Epidermal melanocyte (primary cell): Measurements from ENCODE around the gene CNIH3.

Experiments
- DNase-seq: peaks from one replicate; pipeline ENCODE4 v3.0.0; 2011; ENCODE audit warnings: low spot score; ENCODE audit not compliant: insufficient read length

CNIH3 gene

DNA sequence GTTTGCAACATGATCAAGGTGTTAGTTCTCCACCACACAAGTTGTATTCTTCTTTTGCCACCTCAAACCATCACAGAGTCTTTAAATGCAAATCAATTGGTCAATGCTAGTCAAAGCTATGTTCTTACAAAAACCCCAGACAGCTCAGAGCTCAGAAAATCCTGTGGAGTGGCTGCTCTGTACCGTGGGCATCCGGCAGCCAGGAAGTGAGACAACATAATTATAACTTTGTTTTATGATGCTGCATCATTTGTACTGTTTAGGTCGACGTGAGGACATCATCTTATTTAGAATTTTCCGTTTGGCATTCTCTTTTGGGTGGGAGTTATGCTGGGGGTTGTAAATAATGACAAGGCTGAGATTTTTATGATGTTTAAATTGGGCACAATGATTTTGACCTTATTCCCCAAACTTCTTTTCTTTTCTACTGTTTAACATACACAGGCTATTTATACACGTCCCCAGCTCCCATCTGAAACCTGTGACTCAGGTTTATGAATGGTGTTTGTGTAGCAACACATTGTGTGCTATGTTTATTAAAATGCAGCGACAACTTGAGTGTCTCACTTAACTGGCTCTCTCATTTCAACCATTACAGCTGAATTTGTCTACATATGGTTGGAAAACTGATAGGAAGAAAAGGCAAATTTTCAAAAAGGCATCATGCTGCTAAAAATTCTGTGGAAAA is 124.0 kb downstream of the CNIH3 start:
- no peak for DNase-seq

DNA sequence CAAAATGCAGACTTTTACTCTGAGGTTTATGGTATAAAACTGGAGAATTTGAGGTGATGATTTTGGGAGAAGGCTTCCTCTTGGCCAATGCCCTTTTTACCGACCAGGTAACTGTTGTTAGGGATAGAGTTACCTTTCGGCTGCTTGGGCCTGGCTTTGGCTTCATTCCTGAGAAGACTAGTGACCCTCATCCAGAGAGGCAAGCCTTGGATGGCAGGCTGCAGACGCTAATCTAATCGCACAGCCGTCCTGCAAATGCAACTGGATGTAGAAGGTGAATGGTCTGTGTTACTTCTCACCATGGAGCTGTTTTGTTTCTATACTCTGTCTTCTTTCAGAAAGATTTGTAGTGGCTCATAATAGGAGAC is 124.6 kb downstream of the CNIH3 start:
- no peak for DNase-seq

DNA sequence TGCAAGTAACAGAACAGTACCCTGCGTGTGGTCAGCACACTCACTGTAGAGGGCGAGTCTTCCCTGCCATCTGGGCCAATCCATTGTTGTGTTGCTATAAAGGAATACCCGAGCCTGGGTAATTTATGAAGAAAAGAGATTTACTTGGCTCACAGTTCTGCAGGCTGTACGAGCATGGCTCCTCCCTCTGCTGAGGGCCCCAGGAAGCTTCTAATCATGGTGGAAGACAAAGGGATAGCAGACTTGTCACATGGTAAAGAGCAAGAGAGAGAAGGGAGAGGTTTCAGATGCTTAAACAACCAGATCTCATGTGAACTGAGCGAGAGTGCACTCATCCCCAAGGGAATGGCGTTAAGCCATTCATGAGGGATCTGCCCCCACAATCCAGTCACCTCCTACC is 126.2 kb downstream of the CNIH3 start:
- DNase-seq: no peak

DNA sequence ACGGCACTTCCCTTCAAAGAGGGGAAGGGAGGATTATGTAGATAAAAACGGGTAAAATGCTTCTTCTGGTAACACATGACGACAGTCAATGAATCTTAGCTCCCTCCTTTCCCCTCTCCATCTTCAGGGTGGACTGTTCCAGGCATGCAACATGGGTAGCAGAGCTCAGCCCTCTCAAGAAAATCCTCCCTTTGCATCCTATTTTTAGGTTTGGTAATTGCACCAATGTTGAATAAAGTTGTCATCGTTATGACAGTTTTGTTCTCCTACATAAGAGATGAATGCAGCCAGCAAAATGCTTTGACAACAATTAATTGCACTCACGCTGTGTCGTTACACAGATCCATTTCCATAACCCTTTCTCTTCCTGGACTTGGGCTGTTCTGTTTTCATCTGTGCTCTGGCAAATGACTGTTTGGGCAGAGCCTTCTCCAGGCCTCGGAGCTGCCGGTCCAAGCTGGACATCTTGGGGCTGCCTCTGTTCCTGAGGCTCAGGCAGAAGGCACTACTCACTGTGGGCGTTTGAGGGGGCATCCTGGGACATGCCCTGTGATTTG is 127.6 kb downstream of the CNIH3 start:
- DNase-seq: no peak

DNA sequence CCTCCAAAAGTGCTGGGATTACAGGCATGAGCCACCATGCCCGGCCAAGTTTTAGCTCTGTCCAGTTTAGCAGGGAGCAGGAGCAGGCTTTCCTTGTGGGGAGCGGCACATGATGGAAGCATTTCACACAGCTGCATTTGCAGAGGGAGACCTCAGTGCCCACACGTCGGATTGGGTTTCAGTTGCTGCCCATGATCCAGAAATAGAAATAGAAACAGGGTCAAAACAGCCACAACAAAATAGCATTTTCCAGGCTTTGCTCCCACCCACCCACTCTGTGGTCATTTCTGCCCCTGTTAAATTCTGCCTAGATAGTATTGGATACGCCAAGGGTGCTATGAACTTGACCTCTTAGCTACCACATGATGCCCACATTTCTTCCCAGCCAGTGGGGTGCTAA is 128.4 kb downstream of the CNIH3 start:
- DNase-seq: no peak

DNA sequence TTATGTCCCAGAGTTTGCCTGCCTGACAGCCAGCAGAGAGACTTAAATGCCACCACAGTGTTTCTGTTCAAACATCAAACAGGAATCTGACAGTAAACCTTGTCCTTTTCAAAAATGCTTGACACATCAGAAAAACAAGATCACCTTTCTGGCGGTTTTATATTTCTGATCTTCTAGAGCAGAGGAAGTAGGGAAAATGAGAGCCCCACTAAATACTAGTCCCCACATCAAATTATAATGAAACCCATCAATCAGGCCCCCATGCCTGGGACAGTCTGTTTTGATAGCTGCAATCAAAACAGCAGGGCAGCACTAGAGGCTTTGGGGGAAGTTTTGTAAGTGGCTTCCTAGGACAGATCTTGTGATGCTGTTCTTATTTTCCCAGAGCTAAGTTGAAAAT is 129.3 kb downstream of the CNIH3 start:
- DNase-seq: no peak

DNA sequence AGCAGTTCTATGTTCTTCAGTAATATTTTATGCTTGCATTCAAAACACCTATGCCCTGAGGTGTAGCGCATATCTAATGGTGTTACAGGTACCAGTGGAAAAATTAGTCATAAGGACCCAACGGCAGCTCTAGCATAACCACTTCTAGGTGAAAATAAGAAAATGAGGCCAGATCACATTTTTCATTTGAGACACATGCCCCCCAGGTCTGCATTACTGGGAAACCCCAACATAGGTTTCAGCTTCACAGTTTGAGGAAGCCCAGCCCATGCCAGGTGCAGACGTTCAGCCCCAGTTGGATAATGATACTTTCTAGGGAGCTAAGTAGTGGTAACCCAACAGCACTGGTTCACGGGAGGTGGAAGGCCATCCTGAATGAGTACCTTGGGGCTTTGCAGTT is 129.8 kb downstream of the CNIH3 start:
- no peak for DNase-seq

DNA sequence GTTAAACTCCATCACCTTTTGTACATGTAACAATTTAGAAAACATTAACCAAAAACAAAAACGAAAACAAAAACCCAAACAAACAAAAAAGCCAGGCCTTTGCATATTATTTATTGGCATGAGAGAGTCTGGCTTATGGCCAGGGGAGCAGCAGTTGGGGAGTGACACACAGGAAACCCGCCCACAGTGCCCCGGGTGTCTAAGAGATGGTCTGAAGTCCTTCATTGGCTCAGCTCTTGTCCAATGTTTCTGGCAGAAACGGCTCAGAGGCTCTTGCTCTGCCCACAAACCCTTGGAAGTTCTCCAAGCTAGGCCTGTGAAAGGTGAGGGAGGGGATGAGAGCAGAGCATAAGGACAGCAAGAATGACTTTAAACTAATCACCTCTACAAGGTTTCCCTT is 131.5 kb downstream of the CNIH3 start:
- DNase-seq: peak; percentile 37

DNA sequence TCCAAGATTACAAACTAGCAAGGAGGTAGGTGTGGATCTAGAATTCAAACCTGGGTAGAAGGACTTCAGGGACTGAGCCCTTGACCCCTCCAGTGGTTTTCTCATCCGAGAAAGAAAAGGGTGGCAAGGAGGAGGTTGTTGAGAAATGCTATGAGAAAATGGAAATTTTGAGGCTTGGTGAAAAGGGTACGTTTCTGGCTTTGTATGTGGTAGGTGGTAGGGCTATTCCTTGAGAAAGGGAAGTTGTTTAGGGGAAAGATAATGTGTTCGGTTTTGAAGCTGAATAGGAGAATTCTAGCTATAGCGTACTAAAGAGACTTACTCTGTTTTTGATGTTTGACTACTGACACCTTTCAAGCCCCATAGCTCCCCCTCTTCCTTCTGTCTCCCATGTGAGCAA is 133.8 kb downstream of the CNIH3 start:
- no peak for DNase-seq

DNA sequence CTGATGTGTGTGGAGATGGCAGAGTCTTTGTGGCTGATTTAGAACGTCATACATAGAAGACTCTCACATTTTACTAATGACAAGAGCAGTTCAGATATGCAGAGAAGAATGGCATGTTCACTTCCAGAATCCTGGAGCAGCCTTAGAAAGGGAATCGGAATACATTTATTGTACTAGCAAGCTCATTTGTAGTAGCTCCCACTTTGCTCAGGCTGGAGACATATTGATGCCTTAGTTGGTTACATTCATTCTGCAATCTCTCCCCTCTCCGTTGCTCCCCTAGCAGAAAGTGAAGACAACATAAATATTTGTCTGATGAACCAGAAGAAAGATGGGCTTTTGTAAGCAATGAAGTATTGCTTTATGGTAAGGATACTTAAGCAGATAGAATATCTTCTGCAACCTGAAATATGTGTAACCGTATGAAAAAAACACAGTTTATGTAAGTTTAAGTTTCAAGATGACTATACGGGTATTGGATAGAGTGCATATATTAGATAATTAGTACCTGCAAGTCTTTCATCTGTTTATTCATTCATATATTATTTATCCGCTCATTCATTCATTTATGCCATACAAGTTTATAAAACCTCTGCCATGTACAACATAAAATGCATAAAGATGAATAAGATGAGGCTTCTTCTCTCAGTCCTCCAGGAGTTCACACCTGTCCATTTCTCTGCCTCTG is 135.7 kb downstream of the CNIH3 start:
- DNase-seq: no peak

DNA sequence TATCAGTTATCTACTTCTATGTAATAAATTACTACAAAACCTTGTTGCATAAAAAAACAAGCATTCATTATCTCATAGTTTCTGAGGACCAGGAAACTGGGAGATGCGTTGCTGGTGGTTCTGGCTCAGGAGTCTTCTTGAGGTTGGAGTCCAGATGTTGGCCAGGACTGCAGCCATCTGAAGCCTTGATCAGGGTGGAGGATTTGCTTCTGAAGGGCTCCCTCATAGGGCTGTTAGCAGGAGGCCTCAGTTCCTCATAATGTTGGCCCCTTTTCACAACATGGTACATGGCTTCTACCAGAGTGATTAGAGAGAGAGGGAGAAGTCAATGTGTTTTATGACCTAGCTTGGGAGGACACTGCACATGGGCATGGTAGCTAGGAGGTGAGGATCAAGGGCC is 137.4 kb downstream of the CNIH3 start:
- no peak for DNase-seq

DNA sequence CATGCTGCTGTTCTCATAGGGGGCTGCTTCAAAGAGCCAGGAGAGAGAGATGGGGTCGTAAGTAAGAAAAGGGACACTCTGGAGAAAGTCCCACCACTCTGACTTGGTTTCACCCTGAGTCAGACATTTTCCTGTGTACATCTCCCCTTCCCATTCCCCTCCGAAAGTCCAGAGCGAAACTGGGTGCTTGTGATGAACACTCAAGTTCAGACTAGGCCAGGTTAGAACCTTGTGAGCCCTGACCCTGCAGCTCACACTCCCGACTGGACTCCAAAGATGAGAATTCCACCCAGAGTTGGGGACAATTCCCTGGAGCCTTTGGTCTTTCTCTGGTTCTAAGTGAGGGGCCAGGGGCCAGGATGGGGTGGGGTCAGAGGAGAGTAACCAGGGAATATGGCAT is 139.5 kb downstream of the CNIH3 start:
- no peak for DNase-seq

DNA sequence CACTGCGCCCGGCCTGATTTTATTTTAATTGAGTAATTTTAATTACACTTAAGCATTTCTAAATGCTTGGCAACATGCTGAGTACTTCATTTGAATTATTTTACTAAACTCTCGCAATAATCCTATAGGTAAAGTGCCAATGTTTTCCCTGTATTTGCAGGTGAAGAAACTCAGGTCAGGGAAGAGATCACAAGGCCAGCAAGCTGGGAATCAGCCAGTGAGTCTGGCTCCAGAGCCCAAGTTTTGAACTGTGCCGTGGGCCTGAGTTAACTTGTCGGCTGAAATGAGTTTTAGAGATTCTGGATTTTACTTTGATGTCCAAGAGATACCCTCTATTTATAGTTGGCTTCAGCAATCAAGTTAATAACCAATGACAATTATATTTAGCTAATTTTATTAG is 141.4 kb downstream of the CNIH3 start:
- no peak for DNase-seq

DNA sequence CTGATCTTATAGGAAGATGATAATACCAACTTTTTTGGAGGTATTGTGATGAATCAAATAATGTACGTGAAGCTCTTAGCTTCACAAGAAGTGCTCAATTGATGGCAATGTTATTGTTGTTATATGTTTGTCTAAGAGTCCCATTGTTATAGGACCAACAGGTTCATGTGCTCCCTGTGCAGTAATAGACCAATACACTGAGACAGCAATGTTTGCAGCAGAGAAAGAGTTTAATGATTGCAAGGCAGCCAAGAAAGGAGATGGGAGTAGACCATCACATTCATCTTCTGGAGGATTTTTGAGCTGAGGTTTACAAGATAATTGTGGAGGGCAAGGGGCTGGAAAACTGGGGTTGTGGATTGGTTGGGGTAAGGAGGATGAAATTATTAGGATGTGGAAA is 143.0 kb downstream of the CNIH3 start:
- DNase-seq: no peak

DNA sequence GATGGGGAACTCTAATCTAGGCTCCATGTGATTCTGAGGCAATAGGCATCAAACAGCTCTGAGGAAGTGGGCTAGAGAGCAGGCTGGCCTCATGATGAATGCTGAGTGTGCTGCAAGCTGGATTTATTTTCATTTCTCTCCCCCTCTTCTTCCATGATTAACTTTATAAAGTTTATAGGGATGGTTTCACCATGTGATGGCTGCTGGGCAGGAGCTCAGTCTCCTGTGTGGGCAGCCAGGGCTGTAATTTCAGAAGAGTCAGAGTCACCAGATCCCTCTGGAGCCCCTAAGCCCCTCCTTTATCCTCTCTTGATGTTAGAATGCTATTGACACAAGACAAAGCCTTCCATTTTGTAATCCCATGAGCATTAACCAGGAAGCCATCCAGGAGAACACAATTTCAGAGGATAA is 143.6 kb downstream of the CNIH3 start:
- no peak for DNase-seq

DNA sequence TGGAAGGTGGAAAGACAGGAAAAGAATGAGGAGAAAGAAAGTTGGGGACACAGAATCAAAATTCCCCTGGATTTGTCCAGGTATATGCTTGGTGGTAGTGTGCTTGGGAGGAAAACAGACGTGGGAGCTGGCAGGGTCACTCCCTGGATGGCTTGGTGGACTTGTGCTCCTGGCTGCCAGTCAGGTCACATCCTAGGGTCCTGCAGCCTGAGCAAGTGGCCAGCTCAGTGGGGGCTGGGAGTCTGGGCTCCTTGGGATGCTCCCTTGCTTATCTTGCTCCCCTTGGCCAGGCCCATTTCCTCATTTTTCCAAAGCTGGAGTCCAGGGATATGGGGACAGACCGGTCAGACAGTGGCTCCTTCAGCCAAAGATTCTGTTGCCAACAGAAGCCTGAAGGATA is 144.0 kb downstream of the CNIH3 start:
- no peak for DNase-seq

DNA sequence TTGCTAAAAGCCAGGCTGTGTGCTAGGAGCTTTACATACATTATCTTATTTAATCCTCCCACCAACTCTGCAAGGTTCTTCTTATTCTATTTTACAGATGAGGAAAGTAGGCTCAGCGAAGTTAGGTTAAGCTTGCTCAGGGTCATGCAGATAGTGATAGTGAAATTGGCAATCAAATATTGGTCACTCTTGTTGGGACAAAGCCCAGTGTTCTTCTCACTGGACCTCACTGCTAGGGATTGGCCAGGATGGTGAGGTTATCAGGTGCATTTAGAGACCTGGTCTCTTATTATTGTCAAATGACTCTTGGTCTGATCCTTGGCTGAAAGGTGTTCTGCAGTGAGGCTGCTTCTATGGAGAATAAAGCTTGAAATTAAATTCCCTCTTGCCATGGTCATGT is 145.1 kb downstream of the CNIH3 start:
- DNase-seq: no peak

DNA sequence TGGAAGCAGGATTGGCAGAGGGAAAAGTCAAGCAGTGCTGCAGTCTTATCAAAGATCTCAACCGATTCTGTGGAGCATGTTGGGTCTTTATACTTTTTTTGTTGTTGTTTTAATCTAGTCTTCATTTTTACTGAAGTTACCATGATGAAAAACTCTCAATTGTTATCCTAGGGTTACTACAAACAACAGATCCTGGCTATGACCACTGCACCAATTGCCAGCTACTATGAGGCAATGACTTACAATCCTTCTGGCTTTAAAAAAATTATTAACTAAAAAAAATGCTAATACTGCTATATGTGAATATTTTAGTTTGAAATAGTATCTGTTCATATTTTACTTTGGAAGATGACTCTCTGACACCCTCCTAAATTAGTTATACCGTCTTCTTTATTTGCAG is 145.9 kb downstream of the CNIH3 start:
- DNase-seq: no peak

DNA sequence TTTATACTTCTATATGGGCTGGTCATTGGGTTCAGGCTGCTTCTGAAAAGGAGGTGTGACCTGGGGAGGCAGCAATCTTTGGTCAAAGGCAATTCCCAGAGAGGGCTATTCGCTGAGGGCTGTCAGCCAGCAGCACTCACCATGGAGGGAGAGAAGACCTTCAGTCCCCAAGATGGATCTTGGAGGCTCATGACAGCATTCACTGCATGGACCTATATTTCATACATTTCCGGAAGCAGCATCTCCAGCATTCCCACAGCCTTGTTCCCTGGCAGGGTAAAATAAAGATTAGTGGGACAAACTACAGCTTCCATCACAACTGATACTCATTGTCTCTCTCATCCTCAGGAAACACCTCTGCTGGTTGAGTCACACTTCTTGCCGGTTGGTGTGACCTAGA is 146.6 kb downstream of the CNIH3 start:
- DNase-seq: no peak

DNA sequence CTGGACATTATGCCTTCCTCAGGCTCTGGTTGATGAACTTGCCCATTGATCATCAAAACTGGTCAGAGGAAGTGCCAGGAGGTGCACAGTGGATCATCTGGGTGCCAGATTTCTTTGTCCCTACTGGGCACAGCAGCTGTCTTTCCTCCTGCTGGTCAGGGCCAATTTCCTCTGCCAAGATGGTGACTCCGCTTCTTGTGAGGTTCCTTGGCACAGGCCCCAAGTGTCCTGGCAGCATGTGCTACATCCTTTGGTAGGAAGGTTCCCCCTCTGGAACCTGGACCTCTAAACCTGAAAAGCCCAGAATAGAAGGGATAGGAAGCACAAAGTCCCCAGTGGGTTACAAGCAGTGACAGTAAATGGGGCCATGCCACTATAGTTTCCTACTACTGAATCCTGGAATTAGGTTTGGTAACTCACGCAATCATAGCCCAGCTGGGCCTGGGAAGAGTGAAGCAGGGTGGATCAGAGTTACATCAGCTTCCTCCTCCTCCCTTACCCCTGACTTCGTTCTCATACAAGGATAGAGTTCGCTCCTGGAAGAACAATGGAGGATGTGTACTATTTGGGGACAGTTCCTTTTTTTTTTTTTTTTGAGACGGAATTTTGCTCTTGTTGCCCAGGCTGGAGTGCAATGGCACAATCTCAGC is 147.1 kb downstream of the CNIH3 start:
- DNase-seq: no peak

DNA sequence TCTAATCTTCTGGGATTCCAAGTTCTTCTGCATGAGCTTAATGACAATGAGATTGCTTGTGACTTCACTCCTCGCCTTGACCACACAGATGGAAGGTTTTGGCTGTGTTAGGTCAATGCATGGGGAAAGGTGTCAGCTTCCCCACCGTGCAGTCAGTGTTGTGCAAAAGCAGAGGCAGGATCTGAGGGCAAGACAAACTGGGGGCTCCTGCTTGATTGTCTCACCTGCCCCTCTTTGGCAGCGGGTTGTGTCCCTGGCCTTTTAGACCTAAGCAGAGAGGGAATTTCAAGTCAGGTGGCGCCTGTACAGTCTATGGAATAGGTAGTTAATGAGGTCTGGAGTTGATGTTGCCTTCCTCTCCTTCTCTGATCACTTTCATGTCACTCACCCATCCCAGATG is 150.1 kb downstream of the CNIH3 start:
- no peak for DNase-seq

DNA sequence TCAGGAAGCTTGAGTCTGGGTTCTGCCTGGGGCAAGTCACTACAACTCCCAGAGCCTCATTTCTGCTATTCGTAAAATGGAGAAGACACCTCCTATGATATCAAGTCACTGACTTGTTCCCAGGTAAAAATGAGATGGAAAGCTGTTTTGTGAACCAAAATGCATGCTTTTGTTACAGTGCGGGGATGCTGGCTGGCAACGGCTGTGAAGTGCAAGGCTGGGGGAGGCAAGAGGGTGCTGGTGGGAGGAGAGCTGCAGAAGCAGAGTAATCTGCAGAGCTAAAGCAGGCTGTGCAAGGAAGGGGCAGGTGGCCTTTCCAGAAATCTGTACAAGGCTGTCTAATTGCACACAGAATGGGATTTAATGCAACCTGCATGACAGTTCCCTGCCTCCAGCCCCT is 150.9 kb downstream of the CNIH3 start:
- no peak for DNase-seq

DNA sequence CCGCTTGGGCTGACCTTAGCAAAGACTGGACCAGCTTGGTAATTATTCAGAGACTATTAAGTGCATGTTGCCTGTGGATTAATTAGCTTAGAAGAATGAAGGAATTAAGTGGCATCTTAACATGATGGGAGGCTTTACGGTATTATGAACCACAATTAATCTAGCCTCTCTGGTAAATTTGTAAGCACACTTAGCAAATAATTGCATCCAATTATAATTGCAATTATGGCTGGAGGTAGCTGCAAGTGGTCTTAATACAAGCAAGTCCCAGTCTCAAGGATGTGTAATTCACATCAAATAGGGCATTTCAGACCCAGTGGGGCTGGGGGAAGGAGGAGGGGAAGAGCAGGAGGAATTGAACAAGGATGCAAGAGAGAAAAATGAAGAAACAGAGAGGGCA is 151.6 kb downstream of the CNIH3 start:
- no peak for DNase-seq
